ENCODE measurements around the gene C13orf46.

C13orf46 gene

GRCh38 chr13:113918981-113919701, 54.7 kb downstream of the C13orf46 start:
- no peak for DNase-seq (ENCODE audit: low spot score)
- in situ Hi-C loops (cut with MboI; ENCODE audit: low sequenced_read_pairs, unreplicated experiment), result no loop called here
- TF ChIP-seq, protein P1, sequence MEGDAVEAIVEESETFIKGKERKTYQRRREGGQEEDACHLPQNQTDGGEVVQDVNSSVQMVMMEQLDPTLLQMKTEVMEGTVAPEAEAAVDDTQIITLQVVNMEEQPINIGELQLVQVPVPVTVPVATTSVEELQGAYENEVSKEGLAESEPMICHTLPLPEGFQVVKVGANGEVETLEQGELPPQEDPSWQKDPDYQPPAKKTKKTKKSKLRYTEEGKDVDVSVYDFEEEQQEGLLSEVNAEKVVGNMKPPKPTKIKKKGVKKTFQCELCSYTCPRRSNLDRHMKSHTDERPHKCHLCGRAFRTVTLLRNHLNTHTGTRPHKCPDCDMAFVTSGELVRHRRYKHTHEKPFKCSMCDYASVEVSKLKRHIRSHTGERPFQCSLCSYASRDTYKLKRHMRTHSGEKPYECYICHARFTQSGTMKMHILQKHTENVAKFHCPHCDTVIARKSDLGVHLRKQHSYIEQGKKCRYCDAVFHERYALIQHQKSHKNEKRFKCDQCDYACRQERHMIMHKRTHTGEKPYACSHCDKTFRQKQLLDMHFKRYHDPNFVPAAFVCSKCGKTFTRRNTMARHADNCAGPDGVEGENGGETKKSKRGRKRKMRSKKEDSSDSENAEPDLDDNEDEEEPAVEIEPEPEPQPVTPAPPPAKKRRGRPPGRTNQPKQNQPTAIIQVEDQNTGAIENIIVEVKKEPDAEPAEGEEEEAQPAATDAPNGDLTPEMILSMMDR (IDR thresholded peaks at IDR 0.05; ENCODE audit: borderline replicate concordance, control extremely low read depth, extremely low read depth, insufficient read depth, missing control alignments), result no peak

DNA sequence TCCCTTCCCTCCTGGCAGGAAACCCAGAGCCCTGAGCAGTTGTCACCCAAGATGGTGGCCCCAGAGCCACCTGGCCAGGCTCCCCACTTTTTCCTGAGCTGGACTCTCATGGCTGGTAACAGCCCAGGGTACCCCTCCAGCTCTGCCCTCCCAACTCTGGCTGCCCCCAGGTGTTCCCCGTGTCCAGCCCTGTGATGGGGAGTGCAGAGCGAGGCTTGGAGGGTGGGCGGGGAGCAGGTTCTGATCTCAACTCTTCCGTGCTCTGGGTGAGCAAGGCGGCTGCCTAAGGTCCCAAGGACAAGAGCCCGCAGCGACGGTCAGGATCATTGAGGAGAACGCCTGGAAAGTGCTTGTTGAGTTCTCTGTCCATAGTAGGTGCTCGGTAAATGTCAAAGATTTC, 55.3 kb downstream of the C13orf46 start:
- in situ Hi-C loops (cut with MboI; ENCODE audit: low sequenced_read_pairs, unreplicated experiment), result no loop called here
- DNase-seq (ENCODE audit: low spot score), result no peak
- TF ChIP-seq, protein P1 (IDR thresholded peaks at IDR 0.05; ENCODE audit: borderline replicate concordance, control extremely low read depth, extremely low read depth, insufficient read depth, missing control alignments), result no peak

DNA sequence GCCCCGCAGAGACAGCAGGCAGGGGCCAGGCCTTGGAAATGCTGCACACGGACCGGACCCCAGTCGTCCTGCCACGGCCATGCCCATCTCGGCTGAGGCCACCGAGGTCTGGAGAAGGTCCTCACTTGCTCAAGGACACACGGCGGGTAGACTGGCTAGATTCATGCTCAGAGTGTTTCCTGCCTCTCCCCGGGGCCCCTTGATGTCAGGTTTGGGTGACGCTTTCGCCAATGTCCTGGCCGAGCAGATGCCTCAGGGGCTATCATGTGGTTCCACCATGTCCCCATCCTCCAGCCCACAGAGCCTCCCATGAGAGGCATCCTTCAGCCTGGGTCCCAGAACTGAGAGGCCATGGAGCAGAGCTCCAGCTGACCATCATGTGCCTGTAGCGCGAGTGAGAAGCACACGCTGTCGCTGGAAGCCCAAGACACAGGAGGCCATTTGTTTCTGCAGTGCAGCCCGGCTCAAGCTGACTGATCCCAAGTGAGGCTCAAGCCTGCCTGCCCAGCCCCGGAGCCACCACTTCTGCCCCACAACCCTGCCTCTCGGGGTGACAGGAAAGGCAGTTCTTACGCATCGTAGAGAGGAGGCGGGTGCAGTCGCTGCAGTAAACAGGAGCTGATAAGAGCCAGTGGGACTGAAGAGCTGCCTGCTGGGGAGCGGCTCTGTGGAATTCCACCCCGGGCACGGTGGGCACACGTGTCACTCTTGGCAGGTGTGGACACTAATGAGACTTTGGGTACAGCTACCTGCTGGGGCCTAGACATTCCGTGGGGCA, 56.1 kb downstream of the C13orf46 start:
- TF ChIP-seq, protein P1 (IDR thresholded peaks at IDR 0.05; ENCODE audit: borderline replicate concordance, control extremely low read depth, extremely low read depth, insufficient read depth, missing control alignments), result no peak
- DNase-seq (ENCODE audit: low spot score), result no peak
- in situ Hi-C loops (cut with MboI; ENCODE audit: low sequenced_read_pairs, unreplicated experiment), result no loop called here

GRCh38 chr13:113917096-113917495, 56.8 kb downstream of the C13orf46 start:
- no peak for DNase-seq (ENCODE audit: low spot score)
- in situ Hi-C loops (cut with MboI; ENCODE audit: low sequenced_read_pairs, unreplicated experiment), result no loop called here
- TF ChIP-seq, protein P1 (IDR thresholded peaks at IDR 0.05; ENCODE audit: borderline replicate concordance, control extremely low read depth, extremely low read depth, insufficient read depth, missing control alignments), result no peak

DNA sequence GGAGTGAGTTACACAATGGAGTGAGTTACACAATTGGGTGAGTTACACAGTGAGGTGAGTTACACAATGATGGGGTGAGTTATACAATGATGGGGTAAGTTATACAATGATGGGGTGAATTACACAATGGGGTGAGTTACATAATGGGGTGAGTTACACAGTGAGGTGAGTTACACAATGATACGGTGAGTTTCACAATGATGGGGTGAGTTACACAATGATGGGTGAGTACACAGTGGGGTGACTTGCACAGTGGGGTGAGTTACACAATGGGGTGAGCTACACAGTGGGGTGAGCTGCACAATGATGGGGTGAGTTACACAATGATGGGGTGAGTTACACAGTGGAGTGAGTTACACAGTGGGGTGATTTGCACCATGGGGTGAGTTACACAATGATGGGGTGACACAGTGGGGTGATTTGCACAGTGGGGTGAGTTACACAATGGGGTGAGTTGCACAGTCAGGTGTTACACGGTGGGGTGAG, 57.5 kb downstream of the C13orf46 start:
- in situ Hi-C loops (cut with MboI; ENCODE audit: low sequenced_read_pairs, unreplicated experiment), result no loop called here
- TF ChIP-seq, protein P1 (IDR thresholded peaks at IDR 0.05; ENCODE audit: borderline replicate concordance, control extremely low read depth, extremely low read depth, insufficient read depth, missing control alignments), result no peak
- DNase-seq (ENCODE audit: low spot score), result no peak

GRCh38 chr13:113915786-113916329, 58.0 kb downstream of the C13orf46 start:
- TF ChIP-seq, protein P1 (IDR thresholded peaks at IDR 0.05; ENCODE audit: borderline replicate concordance, control extremely low read depth, extremely low read depth, insufficient read depth, missing control alignments), result no peak
- DNase-seq (ENCODE audit: low spot score), result no peak
- in situ Hi-C loops (cut with MboI; ENCODE audit: low sequenced_read_pairs, unreplicated experiment), result no loop called here

Measured in GM13976 (cell line).